Stimulated activated CD4-positive, alpha-beta T cell treated with anti-CD3 and anti-CD28 coated beads, TNF-alpha, amount 100 ng/mL, for 1 hour (primary cell): ENCODE results near the gene TMEM30B.

ENCODE experiments used
- DNase-seq, 3 donors: peaks; one replicate each; pipeline ENCODE4 v3.0.0-alpha.2; 2020; ENCODE audit warnings: low read depth in 3 of 3, low spot score in 1 of 3

The TMEM30B gene

DNA sequence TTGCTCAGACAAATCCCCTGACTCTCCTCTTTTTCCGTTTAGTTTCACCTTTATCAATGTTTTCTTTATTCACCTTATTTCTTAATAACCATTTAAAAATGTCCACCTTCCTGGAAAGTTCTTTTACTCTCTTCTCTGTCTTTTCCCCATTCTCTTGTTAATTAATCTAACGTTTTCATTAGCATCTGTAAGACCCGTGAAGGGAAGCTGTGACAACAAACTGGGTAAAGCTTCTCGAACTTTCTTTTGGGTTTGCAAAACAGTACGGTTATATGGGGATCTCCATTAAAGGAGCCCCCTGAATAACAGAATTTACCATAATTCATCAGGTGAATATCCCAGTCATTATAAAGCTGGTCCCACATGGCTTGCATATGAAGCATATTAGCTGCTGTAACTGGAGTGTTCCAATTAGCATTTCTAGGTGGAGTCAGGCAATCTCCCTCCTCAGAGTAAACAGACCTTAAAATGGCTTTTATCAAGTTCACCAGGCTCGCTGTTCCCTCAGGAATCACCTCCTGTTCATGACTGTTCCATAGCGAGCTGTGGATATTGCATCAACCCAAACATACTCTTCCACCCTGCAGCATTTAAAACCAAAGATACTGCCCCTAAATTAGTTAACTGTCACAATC, 42.4 kb downstream of the TMEM30B start:
- DNase-seq, result no peak

DNA sequence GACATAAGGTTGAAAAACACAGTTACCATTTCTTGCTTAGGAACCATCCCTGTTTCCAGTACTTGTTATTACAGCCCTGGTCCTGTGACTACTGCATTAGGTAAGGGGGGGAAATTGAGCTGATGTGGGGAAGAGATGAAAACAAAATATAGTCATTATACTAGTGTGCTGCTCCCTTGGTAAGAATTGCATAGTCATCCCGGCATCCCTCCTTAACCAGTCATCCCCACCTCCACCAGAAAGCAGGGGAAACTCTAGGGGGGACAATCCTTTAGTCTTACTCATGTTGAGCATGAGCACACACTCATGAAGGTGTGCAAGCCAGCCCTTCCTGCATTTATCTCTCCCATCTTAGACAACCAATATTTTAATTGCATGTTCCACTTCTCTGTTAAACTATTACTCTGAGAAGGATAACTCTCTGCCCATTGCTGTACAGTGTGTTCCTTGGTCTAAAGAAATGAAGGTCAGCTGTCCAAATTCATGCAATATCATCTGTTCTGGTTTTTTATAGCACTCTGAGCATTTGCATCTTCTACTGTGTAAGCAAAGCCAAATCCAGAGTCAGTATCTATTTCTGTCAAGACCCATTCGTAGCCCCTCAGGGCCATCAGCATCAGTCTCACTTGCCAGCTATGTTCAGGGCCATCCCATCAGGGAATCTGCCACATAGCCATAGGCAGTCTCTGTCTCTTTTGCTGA, 46.8 kb downstream of the TMEM30B start:
- DNase-seq, result no peak

DNA sequence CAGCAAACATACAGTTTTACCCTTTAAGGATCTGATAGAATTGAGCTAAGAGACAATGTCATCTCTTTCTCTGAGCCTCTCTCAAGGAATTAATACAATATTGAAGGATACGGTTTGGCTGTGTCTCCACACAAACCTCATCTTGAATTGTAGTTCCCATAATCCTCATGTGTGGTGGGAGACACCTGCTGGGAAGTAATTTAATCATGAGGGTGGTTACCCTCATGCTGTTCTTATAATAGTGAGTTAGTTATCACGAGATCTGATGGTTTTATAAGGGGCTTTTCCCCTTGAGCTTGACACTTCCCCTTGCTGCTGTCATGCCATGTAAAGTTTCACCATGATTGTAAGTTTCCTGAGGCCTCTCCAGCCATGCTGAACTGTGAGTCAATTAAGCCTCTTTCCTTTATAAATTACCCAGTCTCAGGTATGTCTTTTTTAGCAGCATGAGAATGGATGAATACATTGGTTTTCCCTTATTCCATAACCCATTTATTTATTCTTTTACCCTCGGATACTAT, 47.6 kb downstream of the TMEM30B start:
- no peak for DNase-seq

DNA sequence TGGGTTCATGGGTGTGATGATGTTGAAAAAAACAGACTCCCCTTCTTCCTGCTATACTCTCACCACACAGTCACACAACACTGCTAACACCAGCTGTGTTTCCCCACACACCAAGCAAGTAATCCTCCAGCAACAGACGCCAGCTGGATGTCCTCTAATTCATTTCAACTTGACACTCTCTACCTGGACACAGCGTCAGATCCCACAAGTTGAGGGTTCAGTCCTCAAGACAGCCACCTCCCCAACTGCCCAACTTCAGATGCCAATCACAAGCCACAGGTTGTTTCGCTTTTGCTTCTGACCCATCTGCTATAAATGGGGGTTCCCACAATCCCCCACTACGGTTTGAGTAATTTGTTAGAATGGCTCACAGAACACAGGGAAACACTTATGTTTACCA, 49.3 kb downstream of the TMEM30B start:
- DNase-seq, result no peak

DNA sequence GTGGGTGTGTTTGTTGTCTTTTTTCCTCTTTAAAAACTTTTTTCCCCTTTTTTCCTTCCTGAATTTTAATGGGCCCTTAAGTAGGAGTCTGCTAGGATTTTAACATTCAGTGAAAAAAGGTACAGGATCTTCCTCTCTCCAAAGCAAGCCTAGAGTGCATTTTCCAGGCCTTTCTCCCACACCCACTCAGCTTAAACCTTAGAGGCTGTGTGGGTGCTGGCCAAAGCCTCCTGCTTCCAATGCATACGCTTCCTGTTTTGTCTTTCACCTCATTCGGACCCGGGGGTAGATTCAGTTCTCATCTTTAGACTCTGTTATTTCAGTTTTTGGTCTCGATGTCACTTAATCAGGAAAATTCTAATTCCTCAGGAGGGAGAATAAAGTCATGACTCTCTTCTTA, 51.2 kb downstream of the TMEM30B start:
- no peak for DNase-seq

DNA sequence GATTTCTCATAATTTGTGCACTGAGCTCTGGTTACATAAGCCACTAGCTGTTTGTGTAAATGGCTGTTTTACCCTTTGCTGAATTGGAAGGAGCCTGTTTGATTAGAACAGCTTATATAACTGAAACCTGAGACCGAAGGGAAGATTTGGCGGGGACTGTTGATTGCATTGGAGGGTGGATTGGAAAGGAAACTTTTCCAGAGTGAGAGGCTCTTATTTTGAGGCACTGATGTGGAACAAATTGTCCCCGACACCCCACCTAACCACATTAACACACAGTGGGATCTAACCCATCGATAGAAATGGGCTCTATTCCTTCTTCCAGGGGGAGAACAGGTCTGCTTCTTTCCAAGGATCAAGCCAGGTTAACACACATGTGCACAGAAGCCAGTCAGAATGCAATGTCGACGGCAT, 51.7 kb downstream of the TMEM30B start:
- DNase-seq, result no peak

DNA sequence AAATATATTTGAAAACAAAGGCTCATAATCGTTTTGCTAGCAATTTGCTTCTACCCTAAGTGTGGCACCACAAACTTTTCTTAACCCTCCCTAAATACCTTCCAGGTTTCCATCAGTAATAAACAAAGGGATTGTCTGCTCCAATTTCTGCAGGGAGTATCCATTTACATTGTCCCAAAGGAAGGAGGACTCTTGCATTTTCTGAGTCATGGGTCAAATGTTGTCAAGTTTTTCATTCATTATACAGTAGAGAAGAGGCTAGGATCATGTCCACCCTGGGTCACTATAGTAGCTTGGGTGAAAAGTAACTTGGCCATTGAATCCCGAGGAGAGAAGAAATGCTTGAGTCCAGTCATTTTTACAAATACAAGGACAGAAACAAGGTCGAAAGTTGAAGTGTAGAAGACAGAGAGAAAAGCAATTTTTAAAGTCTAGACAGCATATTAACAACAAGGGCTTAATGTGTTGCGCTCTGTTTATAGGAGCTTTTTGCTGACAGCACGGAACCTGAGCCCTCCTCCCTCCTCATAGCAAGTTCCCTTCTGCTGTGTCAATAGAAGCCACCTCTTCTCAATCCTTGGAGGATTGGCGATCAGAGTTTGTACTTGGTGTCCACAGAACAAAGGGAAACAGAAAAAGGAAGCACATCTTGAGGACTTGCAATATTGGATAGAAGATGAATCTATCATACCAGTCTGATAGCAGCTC, 53.1 kb downstream of the TMEM30B start:
- no peak for DNase-seq
